GM18907 (cell line): ENCODE results near the gene CIDEC.

Experiments
- ATAC-seq: cut with Tn5 transposase; IDR thresholded peaks from one replicate; pipeline ENCODE4 v1.9.1; 2021; ENCODE audit warnings: mild to moderate bottlenecking, moderate library complexity; ENCODE audit not compliant: unreplicated experiment

CIDEC gene

GRCh38 chr3:9817436-9817835 lies 62.6 kb downstream of the CIDEC start:
- no peak for ATAC-seq
